K562 (cell line): ENCODE data around the gene SNIP1. TPM values are rescaled to one million over a fixed set of nuclear protein-coding genes. Genes with fewer than 3 reads are reported as not detected.

Source experiments
- ILF3 ChIP-seq: fragments of 450-650 bp; IDR thresholded peaks from 2 replicates; pipeline ENCODE4 v1.6.1; 2018; ENCODE audit warnings: antibody characterized with exemption, mild to moderate bottlenecking, moderate library complexity, borderline replicate concordance
- KDM1A ChIP-seq, 2 experiments: fragments of 450-650 bp; IDR thresholded peaks; 2 replicates each; pipeline ENCODE4 v1.6.1; 2016; ENCODE audit warnings: mild to moderate bottlenecking in 2 of 2
- MEF2D ChIP-seq: conservative IDR thresholded peaks from 2 replicates; pipeline ENCODE4 v1.6.1; 2016; ENCODE audit warnings: low read depth, missing genetic modification characterization, missing compliant biosample characterization
- MITF ChIP-seq: IDR thresholded peaks from 2 replicates; pipeline ENCODE4 v1.6.1; 2014; ENCODE audit warnings: antibody characterized with exemption
- MTA3 ChIP-seq: fragments of 450-650 bp; formaldehyde crosslinking; IDR thresholded peaks from 2 replicates; pipeline ENCODE4 v1.6.1; 2017; ENCODE audit warnings: mild to moderate bottlenecking, borderline replicate concordance
- NR4A1 ChIP-seq, 2 experiments: fragments of 250-450 bp in 1 of 2; fragments of 450-650 bp in 1 of 2; sonication (Bioruptor Pico) in 1 of 2; IDR thresholded peaks; 2 replicates each; pipeline versions ENCODE4 v1.4.0 to v1.6.1; 2016 to 2020; ENCODE audit warnings: mild to moderate bottlenecking in 2 of 2, missing compliant biosample characterization in 1 of 2, missing genetic modification characterization in 1 of 2, moderate library complexity in 1 of 2
- NRF1 ChIP-seq, 2 experiments: fragments of 450-650 bp; IDR thresholded peaks in 1 of 2; conservative IDR thresholded peaks in 1 of 2; 2 replicates each; pipeline ENCODE4 v1.6.1; 2014; ENCODE audit warnings: mild to moderate bottlenecking in 2 of 2
- PML ChIP-seq: IDR thresholded peaks from 2 replicates; pipeline ENCODE4 v1.6.1; 2012; ENCODE audit warnings: low read length, inconsistent platforms
- POLR3G ChIP-seq: IDR thresholded peaks from 2 replicates; pipeline ENCODE4 v1.6.1; 2011; ENCODE audit not compliant: insufficient read length, insufficient replicate concordance; ENCODE audit errors: extremely low read depth
- RAD51 ChIP-seq: fragments of 450-650 bp; IDR thresholded peaks from 2 replicates; pipeline ENCODE4 v1.7.1; 2016; ENCODE audit warnings: low read depth, mild to moderate bottlenecking, borderline replicate concordance
- RREB1 ChIP-seq: fragments of 250-450 bp; sonication (Bioruptor Pico); IDR thresholded peaks from 2 replicates; pipeline ENCODE4 v1.4.0; 2020
- SMARCA4 ChIP-seq: fragments of 450-650 bp; IDR thresholded peaks from 2 replicates; pipeline ENCODE4 v1.6.1; 2016
- STAT5A ChIP-seq: IDR thresholded peaks from 2 replicates; pipeline ENCODE4 v1.6.1; 2012; ENCODE audit warnings: low read length, inconsistent platforms, borderline replicate concordance
- polyA plus RNA-seq, 8 experiments: library from polyadenylated mRNA; depleted of rRNA in 4 of 8; stranded (reverse) in 5 of 8; unstranded in 3 of 8; fragments of >200 nt; fragmentation: Nextera tagmentation in 2 of 8; fragmentation: Illumina TruSeq in 1 of 8; extraction: Ambion mirVana in 2 of 8; extraction: Trizol in 1 of 8; gene quantifications; 2 replicates each; pipeline versions ENCODE4 v1.2.1 to v1.2.3, GENCODE V29; 2011 to 2014; ENCODE audit warnings: inconsistent platforms in 1 of 8, missing spikeins in 1 of 8
- total RNA-seq, 7 experiments: library from RNA; depleted of rRNA in 6 of 7; stranded (reverse); fragments of >200 nt in 6 of 7; fragmentation: Illumina TruSeq in 2 of 7; extraction: Trizol in 2 of 7; gene quantifications; 2 replicates each; pipeline versions ENCODE4 v1.2.1 to v1.2.3, GENCODE V29; 2011 to 2021; ENCODE audit warnings: low replicate concordance in 1 of 7
- TF ChIP-seq, protein P1 (sequence below), 2 experiments: fragments of 450-650 bp; IDR thresholded peaks; 2 replicates each; pipeline ENCODE4 v1.6.1; 2018; ENCODE audit warnings: mild to moderate bottlenecking in 2 of 2, low read depth in 1 of 2; ENCODE audit not compliant: partially characterized antibody in 2 of 2

SNIP1 gene
- total and polyA plus RNA-seq, 9 of the 15 experiments (the other 6 are each of a cell fraction or from before 2014, with no cell fraction given), result 2.9 to 25.9 (median 14.6) TPM

DNA sequence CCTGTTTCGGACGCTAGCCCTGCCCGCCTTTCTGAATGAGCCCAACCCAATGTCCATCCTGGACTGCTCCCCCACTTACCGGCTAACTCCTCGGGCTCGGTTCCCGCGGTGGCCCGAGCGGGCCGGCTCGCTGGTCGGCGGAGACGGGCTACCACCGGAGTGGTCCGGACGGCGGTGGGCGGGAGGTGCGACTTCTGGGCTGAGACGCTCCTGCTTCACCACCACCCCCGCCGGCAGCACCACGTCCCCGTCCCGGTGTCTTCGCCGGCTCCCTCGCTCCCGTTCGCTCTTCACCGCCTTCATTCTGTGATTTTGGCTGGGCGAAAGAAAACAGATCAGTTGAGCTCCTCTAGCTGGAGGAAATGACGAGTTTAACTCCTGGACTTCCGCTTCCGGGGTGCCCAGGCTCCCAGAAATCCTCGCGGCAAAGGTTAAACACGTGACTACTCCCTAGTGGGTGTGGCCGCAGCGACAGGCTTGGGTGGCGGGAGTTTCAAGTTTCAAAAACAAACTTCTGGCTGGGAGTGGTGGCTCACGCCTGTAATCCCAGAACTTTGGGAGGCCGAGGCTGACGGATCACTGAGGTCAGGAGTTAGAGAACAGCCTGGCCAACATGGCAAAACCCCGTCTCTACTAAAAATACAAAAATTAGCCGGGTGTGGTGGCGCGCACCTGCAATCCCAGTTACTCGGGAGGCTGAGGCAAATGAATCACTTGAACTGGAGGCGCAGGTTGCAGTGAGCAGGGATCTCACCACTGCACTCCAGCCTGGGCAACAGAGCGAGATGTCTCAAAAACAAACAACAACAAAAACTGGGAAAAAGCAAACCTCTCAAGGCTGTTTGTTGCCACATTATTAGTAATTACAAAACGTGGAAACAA lies at the start of gene SNIP1 (continued):
- TF ChIP-seq, protein P1, sequence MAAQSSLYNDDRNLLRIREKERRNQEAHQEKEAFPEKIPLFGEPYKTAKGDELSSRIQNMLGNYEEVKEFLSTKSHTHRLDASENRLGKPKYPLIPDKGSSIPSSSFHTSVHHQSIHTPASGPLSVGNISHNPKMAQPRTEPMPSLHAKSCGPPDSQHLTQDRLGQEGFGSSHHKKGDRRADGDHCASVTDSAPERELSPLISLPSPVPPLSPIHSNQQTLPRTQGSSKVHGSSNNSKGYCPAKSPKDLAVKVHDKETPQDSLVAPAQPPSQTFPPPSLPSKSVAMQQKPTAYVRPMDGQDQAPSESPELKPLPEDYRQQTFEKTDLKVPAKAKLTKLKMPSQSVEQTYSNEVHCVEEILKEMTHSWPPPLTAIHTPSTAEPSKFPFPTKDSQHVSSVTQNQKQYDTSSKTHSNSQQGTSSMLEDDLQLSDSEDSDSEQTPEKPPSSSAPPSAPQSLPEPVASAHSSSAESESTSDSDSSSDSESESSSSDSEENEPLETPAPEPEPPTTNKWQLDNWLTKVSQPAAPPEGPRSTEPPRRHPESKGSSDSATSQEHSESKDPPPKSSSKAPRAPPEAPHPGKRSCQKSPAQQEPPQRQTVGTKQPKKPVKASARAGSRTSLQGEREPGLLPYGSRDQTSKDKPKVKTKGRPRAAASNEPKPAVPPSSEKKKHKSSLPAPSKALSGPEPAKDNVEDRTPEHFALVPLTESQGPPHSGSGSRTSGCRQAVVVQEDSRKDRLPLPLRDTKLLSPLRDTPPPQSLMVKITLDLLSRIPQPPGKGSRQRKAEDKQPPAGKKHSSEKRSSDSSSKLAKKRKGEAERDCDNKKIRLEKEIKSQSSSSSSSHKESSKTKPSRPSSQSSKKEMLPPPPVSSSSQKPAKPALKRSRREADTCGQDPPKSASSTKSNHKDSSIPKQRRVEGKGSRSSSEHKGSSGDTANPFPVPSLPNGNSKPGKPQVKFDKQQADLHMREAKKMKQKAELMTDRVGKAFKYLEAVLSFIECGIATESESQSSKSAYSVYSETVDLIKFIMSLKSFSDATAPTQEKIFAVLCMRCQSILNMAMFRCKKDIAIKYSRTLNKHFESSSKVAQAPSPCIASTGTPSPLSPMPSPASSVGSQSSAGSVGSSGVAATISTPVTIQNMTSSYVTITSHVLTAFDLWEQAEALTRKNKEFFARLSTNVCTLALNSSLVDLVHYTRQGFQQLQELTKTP (IDR thresholded peaks at IDR 0.05; ENCODE audit: low read depth in 1 of 2, partially characterized antibody in 2 of 2), result peak in 1 of 2 experiments; percentile 85
- TF ChIP-seq MEF2D (tag), result peak; percentile 32; the same call in 1 of the 2 replicates
- peak; percentile 41 to 53; a peak in 3 of 4 replicates for TF ChIP-seq NRF1 (conservative IDR thresholded peaks at IDR 0.05 in 1 of 2, IDR thresholded peaks at IDR 0.05 in 1 of 2)
- TF ChIP-seq KDM1A (IDR thresholded peaks at IDR 0.05), result peak; percentile 86 to 96
- no peak for TF ChIP-seq POLR3G
- TF ChIP-seq MITF, result peak; percentile 81
- TF ChIP-seq RREB1 (CRISPR knock-in tag), result peak; percentile 53; the same call in 1 of the 2 replicates
- no peak for TF ChIP-seq MTA3
- peak; percentile 52 for TF ChIP-seq SMARCA4
- no peak for TF ChIP-seq ILF3
- TF ChIP-seq PML, result peak; percentile 87
- peak; percentile 77; the same call in 1 of the 2 replicates for TF ChIP-seq NR4A1 (CRISPR knock-in tag; IDR thresholded peaks at IDR 0.05)
- TF ChIP-seq NR4A1 (tag; IDR thresholded peaks at IDR 0.05), result no peak
- no peak for TF ChIP-seq STAT5A
- TF ChIP-seq RAD51, result peak; percentile 97
